NK-92 (cell line): ENCODE results near the gene FMO5.

Experiments
- DNase-seq: peaks from one replicate; lab custom pipeline; 2025; ENCODE audit not compliant: unreplicated experiment; lab: John Stamatoyannopoulos, UW

The FMO5 gene, protein sequence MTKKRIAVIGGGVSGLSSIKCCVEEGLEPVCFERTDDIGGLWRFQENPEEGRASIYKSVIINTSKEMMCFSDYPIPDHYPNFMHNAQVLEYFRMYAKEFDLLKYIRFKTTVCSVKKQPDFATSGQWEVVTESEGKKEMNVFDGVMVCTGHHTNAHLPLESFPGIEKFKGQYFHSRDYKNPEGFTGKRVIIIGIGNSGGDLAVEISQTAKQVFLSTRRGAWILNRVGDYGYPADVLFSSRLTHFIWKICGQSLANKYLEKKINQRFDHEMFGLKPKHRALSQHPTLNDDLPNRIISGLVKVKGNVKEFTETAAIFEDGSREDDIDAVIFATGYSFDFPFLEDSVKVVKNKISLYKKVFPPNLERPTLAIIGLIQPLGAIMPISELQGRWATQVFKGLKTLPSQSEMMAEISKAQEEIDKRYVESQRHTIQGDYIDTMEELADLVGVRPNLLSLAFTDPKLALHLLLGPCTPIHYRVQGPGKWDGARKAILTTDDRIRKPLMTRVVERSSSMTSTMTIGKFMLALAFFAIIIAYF

DNA sequence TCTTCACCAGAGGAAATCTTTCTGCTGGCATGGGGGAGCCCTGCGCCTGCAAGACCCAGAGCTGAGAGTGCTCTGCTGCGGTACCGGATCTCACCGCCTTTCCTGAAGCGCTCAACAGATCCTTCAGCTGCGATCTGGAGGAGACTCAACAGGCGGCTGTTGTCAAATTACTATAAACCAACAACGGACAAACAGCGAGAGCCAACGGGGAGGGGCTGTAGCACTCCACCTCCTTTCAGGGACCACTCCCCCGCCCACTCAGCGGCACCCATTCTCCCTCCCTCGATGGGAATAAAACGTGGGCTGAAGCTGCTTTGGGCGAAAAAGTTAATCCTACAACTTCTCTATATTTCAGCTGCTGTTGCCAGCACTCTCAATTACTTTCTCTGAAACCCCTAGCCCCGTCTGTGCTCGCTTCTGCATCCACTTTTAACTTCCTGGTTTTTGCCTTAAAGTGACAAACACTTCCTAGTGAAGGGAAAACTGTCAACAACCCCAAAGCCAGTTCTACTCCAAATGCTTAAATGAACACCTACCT lies at the start of gene FMO5:
Gene FMO5, minus strand, starts transcription at position 147 of the 538 bp plus-strand sequence. CDS start 310 bp downstream, outside the sequence.
- DNase-seq = no peak

DNA sequence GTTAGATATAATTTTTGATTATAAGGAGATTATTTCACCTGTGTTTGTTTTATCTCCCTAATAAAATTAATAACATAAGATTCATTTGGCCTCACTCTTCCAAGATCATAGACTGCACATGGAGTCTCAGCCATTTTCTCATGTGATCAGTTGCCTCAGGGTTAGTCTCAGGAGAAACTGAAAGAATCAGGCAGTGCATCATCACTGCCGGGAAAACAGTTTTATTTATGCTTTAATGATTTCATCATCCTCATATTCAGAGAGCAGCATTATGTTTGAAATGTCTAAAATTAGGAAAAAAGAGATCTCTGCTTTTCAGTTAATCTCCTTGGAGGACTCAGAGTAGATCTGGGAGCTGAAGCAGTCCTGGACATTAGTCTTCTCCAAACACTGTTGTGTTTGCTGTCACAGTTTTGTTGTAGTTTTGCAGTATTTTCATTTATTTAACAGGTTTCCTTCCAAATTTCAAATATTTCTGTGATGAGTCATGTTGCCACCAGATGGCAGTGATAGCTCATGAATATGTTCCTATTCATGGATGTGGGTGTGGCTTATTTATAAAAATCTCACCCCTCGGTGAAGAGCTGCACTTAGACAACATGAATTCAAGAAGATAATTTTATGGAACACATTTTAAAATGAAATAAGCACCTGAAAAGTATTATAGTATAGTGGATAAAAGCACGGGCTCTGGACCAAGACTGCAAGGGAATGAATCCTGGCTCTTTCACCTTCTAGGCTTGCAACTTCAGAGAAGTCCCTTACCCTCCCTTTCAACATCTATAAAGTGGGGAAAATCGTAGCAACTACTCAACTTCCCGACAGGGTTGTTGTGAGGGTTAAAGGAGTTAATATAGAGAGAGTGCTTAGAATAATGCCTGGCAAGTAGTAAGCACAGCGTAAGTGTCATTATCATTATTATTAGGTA lies 48.5 kb upstream of the FMO5 start:
- DNase-seq = no peak

DNA sequence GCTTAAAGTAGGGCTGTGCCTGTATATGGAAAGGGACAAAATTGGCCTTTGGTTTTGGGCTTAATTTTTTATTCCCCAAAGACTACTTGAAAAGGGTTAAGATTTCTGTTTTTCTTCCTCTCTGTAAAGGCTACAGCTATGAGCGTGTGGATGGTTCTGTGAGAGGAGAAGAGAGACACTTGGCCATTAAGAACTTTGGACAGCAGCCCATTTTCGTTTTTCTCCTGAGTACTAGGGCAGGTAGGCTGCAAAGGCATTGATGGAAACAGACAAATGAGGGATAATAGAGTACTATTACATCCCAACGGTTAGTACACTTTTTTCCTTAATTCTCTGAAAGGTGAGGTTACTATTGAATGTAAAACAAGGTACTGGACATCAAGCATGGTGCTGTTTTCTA lies 46.9 kb upstream of the FMO5 start:
- DNase-seq = no peak

DNA sequence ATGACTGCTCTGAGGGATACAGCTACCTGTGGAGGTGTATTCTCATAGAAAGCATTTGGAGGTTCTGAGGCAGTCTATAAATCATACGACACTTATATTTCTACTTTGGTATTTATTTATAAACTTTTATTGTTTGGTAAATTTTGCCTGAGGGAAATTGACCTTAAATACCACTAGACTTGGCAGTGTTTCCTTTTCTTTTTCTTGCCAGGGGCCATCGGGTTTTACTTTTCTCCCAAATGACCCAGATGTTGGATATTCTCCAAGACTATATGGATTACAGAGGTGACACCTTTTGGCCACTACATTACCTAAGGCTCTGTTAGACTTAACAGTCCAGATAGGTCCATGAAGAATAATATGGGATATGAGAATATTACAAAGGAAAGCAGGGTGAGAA lies 45.6 kb upstream of the FMO5 start:
- DNase-seq = no peak

DNA sequence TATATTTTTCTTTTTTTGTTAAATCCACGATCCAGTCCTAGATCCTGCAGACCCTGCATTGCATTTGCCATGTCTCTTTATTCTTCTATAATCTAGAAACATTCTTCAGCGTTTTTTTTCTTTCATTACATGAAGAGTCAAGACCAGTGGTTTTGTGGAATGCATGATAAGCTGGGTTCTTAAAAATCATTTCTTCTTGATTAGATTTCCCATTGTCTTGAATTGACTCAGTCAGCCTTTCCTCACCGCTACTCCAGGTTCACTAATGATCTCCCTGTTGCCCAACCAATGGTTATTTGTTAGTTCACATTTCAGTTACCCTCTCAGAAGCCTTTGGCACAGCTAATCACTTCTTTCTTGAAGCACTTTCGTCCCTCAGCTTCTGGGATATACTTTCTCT lies 42.6 kb upstream of the FMO5 start:
- no peak for DNase-seq

DNA sequence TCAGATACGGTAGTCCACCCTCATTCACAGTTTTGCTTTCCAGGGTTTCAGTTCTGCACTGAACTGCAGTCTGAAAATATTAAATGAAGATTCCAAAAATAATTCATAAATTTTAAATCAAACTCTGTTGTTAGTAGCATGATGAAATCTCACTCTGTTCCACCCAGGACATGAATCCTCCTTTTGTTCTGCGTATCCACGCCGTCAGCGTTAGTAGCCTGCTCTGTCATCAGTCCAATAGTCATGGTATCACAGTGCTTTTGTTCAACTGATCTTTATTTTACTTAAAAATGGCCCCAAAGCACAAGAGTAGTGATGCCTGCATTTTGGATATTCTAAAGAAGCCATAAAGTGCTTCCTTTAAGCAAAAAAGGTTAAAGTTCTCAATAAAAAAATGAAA lies 41.2 kb upstream of the FMO5 start:
- DNase-seq = no peak

DNA sequence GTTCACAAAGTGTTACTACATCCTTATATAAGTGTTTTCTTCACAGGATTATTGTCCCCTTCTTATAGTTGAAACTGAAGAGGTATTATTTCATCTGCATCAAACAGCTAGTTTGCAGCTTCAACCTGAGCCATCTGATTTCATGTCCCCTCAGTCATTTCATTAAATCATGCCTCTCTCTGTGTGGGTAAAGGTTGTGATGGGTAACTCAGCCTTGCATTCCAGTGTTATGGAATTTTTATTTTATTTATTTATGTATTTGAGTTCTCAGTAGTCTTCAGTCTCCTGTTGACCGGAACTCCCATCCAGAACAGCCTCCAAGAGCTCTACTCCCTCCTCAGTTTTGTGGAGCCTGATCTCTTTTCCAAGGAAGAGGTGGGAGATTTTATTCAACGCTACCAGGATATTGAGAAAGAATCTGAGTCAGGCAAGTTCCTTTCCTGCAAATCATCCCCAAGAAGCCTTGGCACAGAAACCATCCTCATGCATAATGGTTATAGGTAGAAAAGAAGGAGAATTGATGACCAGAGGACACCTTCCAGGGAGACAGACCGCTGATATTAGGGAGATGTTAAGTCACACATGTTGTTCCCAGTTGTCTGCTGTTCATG lies 39.1 kb upstream of the FMO5 start:
- DNase-seq = no peak

DNA sequence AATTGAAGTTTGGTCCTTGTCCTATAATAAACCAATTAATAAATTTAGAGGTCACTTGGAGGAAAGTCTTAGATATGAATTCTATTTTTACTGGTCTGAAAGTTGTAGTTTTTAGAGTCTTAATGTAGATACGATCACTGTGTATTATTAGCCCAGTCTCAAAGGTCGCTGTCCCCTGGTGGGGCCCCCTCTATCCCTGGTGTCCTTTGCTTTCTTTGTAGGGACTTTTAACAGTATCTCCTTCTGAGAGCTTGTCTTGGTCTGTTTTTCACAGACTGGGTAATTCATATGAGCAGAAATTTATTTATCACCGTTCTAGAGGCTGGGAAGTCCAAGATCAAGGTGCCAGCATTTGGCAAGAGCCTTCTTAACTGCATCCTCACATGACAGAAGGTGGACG lies 35.8 kb upstream of the FMO5 start:
- no peak for DNase-seq

DNA sequence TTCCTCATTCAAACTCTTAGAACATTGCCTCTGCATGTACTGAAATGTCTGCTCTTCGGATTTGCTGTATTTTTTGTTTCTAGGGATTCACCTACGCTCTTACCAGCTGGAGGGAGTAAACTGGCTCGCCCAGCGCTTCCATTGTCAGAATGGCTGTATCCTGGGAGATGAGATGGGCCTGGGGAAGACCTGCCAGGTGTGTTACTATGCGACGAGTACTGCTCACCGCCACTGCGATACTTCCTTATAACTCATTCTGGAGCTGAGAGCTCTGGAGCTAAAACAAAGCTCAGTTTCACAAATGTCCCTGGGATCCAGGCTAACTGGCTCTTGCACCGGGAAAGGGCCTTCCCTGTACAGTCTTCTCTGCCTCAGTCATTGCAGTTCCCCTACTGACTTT lies 27.4 kb upstream of the FMO5 start:
- no peak for DNase-seq

DNA sequence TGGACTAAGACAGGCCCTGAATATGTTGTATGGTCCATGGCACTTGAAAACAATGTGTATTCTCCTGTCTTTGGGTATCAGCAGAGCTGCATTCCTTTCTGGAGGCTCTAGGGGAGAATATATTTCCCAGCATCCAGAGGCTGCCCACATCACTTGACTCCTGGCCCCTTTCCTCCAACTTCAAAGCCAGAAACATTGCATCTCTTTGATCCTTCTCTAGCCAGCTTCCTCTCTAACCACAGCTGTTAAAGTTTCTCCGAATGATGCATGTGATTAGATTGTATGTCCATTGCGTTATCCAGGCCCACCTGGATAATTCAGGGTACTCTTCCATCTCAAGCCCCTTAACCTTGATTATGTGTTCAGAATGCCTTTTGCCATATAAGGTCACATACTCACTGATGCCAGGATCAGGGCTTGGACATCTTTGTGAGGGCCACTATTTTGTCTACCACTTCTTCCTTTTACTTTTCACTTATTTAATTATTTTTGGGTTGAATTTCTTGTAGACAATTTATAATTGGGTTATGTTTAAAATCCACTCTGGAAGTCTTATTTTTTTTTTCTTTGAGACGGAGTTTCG lies 22.6 kb upstream of the FMO5 start:
- DNase-seq = no peak

DNA sequence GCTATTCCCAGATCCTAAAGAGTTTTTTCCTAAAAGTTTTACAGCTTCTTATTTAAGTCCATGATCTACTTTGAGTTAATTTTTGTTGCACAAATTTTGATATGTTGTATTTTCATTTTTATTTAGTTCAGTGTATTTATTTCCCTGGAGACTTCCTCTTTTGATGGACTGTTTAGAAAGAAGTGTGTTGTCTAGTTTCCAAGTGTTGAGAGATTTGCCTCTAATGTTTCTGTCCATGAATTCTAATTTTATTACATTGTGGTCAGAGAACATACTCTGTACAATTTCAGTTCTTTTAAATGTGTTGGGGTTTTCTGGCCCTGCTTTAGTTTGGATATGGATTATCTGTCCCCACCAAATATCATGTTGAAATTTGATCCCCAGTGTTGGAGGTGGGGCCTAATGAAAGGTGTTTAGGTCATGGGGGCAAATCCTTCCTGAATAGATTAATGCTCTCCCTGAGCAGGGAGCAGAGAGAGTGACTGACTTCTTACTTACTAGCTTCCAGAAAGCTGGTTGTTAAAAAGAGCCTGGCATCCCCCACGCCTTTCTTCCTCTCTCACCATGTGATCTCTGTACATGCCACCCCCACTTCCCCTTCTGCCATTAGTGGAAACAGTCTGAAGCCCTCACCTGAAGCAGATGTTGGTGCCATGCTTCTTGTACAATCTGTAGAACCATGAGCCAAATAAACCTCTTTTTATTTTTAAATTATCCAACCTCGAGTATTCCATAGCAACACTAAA lies 21.9 kb upstream of the FMO5 start:
- no peak for DNase-seq

DNA sequence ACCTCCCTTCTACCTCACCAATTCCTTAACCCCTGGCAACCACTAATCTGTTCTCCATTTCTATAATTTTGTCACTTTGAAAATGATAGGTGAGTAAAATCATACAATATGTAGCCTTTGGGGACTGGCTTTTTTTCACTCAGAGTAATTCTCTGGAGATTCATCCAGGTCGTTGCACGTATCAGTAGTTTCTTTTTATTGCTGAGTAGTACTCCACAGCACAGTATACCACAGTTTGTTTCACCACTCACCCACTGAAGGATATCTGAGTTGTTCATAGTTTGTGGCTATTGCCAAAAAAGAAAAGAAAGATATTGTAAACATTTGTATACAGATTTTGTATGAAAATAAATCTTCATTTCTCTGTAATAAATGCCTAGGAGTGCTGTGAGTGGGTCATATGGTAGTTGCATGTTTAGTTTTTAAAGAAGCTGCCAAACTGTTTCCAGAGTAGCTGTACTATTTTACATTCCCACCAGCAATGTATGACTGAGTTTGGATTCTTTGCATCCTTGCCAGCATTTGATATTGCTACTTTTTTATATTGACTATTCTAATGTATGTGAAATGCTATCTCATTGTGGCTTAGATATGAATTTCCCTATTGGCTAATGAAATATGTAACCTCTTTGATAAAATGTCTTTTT lies 21.0 kb upstream of the FMO5 start:
- DNase-seq = no peak

DNA sequence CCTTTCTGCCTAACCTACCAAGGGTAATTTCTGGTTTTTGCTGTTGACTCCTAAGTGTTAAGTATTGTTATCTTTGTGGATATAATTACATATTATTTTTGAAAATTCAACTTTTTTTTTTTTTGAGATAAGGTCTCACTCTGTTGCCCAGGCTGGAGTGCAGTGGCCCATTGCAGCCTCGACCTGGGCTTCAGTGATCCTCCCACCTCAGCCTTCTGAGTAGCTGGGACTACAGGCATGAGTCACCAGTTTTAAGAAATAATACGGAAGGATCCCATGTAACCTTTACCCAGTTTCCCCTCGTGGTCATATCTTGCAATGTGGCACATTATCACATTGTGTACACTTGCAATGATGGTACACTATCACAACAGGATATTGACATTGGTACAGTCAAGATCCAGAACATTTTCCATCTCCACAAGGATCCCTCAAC lies 20.5 kb upstream of the FMO5 start:
- DNase-seq = no peak

DNA sequence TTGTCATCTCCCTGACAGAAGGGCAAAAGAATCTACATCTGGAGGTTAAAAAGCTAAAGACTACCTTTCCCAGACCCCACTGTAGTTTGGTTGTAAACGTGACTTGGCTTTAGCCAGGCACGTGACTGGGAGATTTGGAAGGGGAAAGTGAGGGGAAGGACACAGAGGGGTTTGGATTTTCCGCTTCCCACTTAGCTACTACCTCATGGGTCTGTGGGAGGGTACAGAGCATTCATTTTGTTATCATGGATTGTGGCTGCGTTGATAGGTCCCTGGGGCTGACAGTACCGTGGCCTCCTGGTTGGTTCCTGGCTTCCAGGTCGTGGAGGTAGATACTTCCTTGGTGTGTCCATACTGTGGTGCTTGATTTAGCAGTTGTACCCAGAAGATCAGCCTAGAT lies 20.0 kb upstream of the FMO5 start:
- no peak for DNase-seq

DNA sequence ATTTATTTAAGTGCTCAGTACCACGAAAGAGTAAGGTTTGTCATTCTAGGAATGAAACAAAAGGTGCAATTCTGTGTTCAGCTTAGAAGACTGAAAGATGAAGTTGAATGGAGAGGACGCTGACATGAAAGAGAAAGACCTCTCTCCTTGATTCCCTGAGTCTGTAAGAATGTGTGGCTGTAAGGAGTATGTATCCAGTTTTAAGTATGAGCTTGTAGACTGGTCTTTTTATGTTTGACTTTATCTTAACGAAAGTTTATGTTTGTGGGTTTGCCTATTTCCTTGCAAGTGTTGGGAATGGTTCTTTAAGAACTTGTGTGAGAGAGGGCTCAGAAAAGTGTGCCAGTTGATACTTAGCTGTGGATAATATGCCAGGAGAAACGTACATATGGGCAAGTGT lies 18.7 kb upstream of the FMO5 start:
- no peak for DNase-seq

DNA sequence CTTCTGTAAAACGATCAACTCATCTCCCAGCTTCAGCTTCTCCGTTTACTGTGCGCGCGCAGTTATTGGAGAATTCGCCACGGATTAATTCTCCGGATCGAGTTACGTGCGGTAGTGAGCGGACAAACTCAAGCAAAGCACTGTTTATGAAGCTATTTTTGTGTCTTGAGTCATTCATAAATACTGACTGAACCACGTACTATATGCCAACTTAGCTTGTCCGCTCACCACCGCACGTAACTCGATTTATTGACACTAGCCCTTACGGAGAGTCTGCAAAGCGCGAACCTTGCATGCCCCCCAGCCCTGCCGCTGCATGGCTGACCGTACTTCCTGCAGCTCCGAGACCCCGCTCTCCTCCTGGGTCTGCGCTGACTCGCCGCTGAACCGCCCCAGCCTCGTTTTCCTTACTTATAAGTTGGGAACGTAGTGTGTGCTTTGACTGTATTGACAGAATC lies 18.1 kb upstream of the FMO5 start:
- DNase-seq = no peak

DNA sequence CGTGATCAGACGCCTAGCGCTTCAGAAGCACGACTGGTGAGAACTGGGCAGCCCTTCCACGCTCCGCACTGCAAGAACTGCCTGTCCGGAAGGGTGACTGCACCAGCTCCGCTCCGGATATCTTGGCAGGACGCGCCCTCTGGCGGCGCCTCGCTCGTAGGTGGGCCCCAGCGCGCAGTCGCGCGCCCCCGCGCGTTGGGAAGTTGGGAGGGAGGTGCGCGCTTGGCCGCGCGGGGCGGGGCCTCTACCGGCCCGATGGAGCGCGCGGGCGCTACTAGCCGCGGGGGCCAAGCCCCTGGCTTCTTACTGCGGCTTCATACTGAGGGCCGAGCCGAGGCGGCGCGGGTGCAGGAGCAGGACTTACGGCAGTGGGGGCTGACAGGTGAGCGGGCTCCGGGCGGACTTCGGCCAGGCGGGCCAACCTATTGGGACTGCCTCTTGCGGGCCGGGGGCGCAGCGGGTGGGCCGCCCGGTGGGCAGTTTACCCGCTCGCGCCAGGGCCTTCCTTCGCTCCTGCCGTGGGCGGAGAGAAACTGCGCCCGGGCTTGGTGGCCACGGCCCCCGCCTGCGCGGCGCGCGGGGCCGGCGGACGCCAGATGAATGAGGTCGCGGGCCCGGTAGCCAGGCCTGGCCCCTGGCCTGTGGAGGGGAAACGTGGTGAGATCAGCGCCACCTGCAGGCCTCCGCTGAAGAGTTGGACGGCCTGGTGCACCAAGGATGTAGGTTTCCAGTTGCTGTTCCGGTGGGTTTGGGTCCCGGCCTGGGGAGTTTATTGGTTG lies 17.5 kb upstream of the FMO5 start, which contains the start of gene CHD1L:
Gene CHD1L, plus strand, starts transcription at position 236 of the 779 bp plus-strand sequence. Its CDS starts 20 bp downstream, at position 256.
- peak; percentile 35 for DNase-seq

DNA sequence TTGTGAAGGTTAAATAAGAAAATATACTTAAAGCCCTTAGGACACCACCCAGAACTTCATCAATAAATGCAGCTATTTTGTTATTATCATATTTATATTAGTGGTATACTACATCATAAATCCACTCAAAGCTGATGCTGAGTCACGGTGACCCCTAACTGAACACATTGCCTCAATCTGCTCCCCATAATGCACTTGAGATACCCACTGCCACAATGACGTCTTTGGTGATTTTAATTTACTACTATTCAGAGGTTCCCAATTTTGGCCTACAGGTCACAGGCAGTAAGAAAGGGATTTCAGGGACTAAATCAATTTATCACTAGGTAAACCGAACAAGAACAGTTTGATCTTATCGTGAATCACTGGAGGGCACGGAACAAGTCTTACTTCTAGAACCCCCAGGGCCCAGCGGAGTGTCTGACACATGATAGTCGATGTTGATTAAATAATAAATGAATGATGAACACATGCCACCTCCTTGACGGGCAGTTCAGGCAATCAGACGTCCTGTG lies 16.9 kb upstream of the FMO5 start:
- no peak for DNase-seq
